Muscle of leg (tissue), 11 donors: ENCODE results near the gene DCAF8. TPM values are rescaled to one million over a fixed set of nuclear protein-coding genes. Genes with fewer than 3 reads are reported as not detected.
A peak's percentile ranks its signal among the peaks of the same experiment; 100 is the strongest.
"Not testable (repeated sequence)": the region's sequence is repeated elsewhere in the genome, so short reads cannot be mapped to it uniquely, and the experiment has no call there.

Source experiments
- DNase-seq: peaks from one replicate; pipeline ENCODE4 v3.0.0; 2013
- H3K27ac ChIP-seq: one replicate; pipeline ENCODE4 v1.5.1; 2013; ENCODE audit warnings: mild to moderate bottlenecking, low read length, control low read depth
- H3K27me3 ChIP-seq: one replicate; pipeline ENCODE4 v1.6.1; 2013; ENCODE audit warnings: low read length; ENCODE audit not compliant: control insufficient read depth, insufficient read depth
- H3K36me3 ChIP-seq: one replicate; pipeline ENCODE4 v1.6.1; 2013; ENCODE audit warnings: low read length; ENCODE audit not compliant: control insufficient read depth, insufficient read depth
- H3K4me1 ChIP-seq: one replicate; pipeline ENCODE4 v1.6.1; 2013; ENCODE audit warnings: low read length; ENCODE audit not compliant: control insufficient read depth, insufficient read depth
- H3K4me3 ChIP-seq: one replicate; pipeline ENCODE4 v1.5.1; 2013; ENCODE audit warnings: low read length, control low read depth
- H3K9me3 ChIP-seq: replicated peaks from 2 replicates; pipeline ENCODE4 v1.6.1; 2013; ENCODE audit warnings: low read depth, low read length; ENCODE audit not compliant: control insufficient read depth
- WGBS: methylation state at CpG from one replicate; pipeline ENCODE4 v1.1.5; 2013; ENCODE audit warnings: missing lambda C conversion rate; ENCODE audit not compliant: insufficient coverage; 5-methylcytosine and 5-hydroxymethylcytosine counted together
- polyA plus RNA-seq, 8 donors: library from polyadenylated mRNA; unstranded; fragments of 120-200 nt; gene quantifications; one replicate each; pipeline versions ENCODE4 v1.2.1 to v1.2.3, GENCODE V29; 2013; ENCODE audit warnings: inconsistent platforms in 1 of 8, low replicate concordance in 1 of 8; ENCODE audit not compliant: insufficient read length in 8 of 8, insufficient read depth in 1 of 8
- total RNA-seq: library from RNA; stranded (reverse); fragments of 120-200 nt; gene quantifications from one replicate; pipeline ENCODE4 v1.2.4, GENCODE V29; 2013

Gene DCAF8
- total and polyA plus RNA-seq, 9 donors = 70.5 to 130 (median 97.0) TPM

- WGBS = 100% methylated on average over 3 of the region's 8 CpGs
- H3K27me3 ChIP-seq = no peaks in the 10 kb centered on the region
- no peak overlapping the region for H3K27ac ChIP-seq
- no peaks in the 10 kb centered on the region for H3K9me3 ChIP-seq
- no peak for DNase-seq
- peaks cover 5% of the 10 kb centered on the region for H3K4me1 ChIP-seq
- H3K36me3 ChIP-seq = peaks cover 85% of the 10 kb centered on the region
- no peak overlapping the region for H3K4me3 ChIP-seq
Measured at GRCh38 chr1:160293020-160293968, 30.9 kb upstream of the DCAF8 start.

- H3K27me3 ChIP-seq = no peaks in the 10 kb centered on the region
- 65% methylated on average over 5 of the region's 11 CpGs for WGBS
- H3K4me3 ChIP-seq = no peak overlapping the region
- H3K9me3 ChIP-seq = no peaks in the 10 kb centered on the region
- H3K4me1 ChIP-seq = peaks cover 5% of the 10 kb centered on the region
- H3K27ac ChIP-seq = no peak overlapping the region
- DNase-seq = peak; percentile 69
- peaks cover 70% of the 10 kb centered on the region for H3K36me3 ChIP-seq
Measured at GRCh38 chr1:160291248-160292220, 29.2 kb upstream of the DCAF8 start.

- not testable (repeated sequence) for H3K27ac ChIP-seq, H3K9me3 ChIP-seq, H3K27me3 ChIP-seq, DNase-seq, H3K4me3 ChIP-seq
- WGBS = 90% methylated on average over 5 of the region's 12 CpGs
- H3K4me1 ChIP-seq = peaks cover 23% of the 10 kb centered on the region
- peaks cover 40% of the 10 kb centered on the region for H3K36me3 ChIP-seq
Measured at GRCh38 chr1:160287769-160288168, 25.4 kb upstream of the DCAF8 start.

- WGBS = 79% methylated on average over 22 of the region's 23 CpGs
- Histone ChIP-seq H3K27ac (no peak overlapping the region), H3K36me3 (peaks cover 39% of the 10 kb centered on the region), H3K4me1 (peaks cover 18% of the 10 kb centered on the region), H3K9me3 (no peaks in the 10 kb centered on the region), H3K27me3 (no peaks in the 10 kb centered on the region), H3K4me3 (no peak overlapping the region)
- no peak for DNase-seq
Measured at GRCh38 chr1:160285506-160285905, 23.2 kb upstream of the DCAF8 start.

- peak; percentile 97 for DNase-seq
- H3K4me1 ChIP-seq = peaks cover 18% of the 10 kb centered on the region
- no peaks in the 10 kb centered on the region for H3K9me3 ChIP-seq
- peak within 1 kb of the TSS; percentile 91 for H3K4me3 ChIP-seq
- no peaks in the 10 kb centered on the region for H3K27me3 ChIP-seq
- WGBS = 0% methylated on average over 22 of the region's 27 CpGs
- H3K27ac ChIP-seq = peak within 1 kb of the TSS; percentile 88
- H3K36me3 ChIP-seq = peaks cover 38% of the 10 kb centered on the region
Measured at GRCh38 chr1:160284782-160285344, 22.5 kb upstream of the DCAF8 start, which contains the start of gene PEX19. PEX19 (minus strand) TSS chr1:160285133; CDS start chr1:160285124, 9 bp downstream.

GRCh38 chr1:160284220-160284781 lies 22.0 kb upstream of the DCAF8 start:
- peak; percentile 57 for DNase-seq
- H3K4me3 ChIP-seq = peak overlapping the region; percentile 91
- peaks cover 18% of the 10 kb centered on the region for H3K4me1 ChIP-seq
- peaks cover 38% of the 10 kb centered on the region for H3K36me3 ChIP-seq
- WGBS = 4% methylated on average over 9 of the region's 15 CpGs
- peak overlapping the region; percentile 88 for H3K27ac ChIP-seq
- H3K27me3 ChIP-seq = no peaks in the 10 kb centered on the region
- no peaks in the 10 kb centered on the region for H3K9me3 ChIP-seq

GRCh38 chr1:160282807-160283206 lies 20.5 kb upstream of the DCAF8 start:
- H3K4me1 ChIP-seq = peaks cover 18% of the 10 kb centered on the region
- H3K4me3 ChIP-seq = no peak overlapping the region
- no peak for DNase-seq
- H3K9me3 ChIP-seq = no peaks in the 10 kb centered on the region
- WGBS = 84% methylated on average over 7 of the region's 7 CpGs
- no peaks in the 10 kb centered on the region for H3K27me3 ChIP-seq
- H3K27ac ChIP-seq = no peak overlapping the region
- H3K36me3 ChIP-seq = peaks cover 52% of the 10 kb centered on the region

- no peak overlapping the region for H3K27ac ChIP-seq
- no peak for DNase-seq
- no peak overlapping the region for H3K4me3 ChIP-seq
- no CpG with 5 or more reads among the region's 4 CpGs for WGBS
- no peaks in the 10 kb centered on the region for H3K9me3 ChIP-seq
- no peaks in the 10 kb centered on the region for H3K4me1 ChIP-seq
- peaks cover 53% of the 10 kb centered on the region for H3K36me3 ChIP-seq
- H3K27me3 ChIP-seq = no peaks in the 10 kb centered on the region
Measured at GRCh38 chr1:160277987-160278386, 15.6 kb upstream of the DCAF8 start.

GRCh38 chr1:160277330-160277729 lies 15.0 kb upstream of the DCAF8 start:
- peaks cover 48% of the 10 kb centered on the region for H3K36me3 ChIP-seq
- WGBS = no CpG with 5 or more reads among the region's 2 CpGs
- no peaks in the 10 kb centered on the region for H3K9me3 ChIP-seq
- H3K27me3 ChIP-seq = no peaks in the 10 kb centered on the region
- H3K4me1 ChIP-seq = no peaks in the 10 kb centered on the region
- H3K27ac ChIP-seq = no peak overlapping the region
- no peak for DNase-seq
- H3K4me3 ChIP-seq = no peak overlapping the region
